Esophagus (tissue), 2 donors: ENCODE measurements around the gene PXDN. TPM values are rescaled to one million over a fixed set of nuclear protein-coding genes. Genes with fewer than 3 reads are reported as not detected.
A peak's percentile ranks its signal among the peaks of the same experiment; 100 is the strongest.

Source experiments
- H3K27ac ChIP-seq, 2 donors: one replicate each; pipeline ENCODE4 v1.5.1; 2013; ENCODE audit warnings: low read depth in 2 of 2, mild to moderate bottlenecking in 2 of 2, inconsistent platforms in 1 of 2, low read length in 1 of 2, moderate library complexity in 1 of 2
- H3K27me3 ChIP-seq, 2 donors: one replicate each; pipeline ENCODE4 v1.6.1; 2013; ENCODE audit warnings: low read length in 2 of 2, control low read depth in 1 of 2, mild to moderate bottlenecking in 1 of 2; ENCODE audit not compliant: insufficient read depth in 2 of 2, control insufficient read depth in 1 of 2
- H3K36me3 ChIP-seq, 2 donors: one replicate each; pipeline ENCODE4 v1.6.1; 2013; ENCODE audit warnings: low read length in 1 of 2; ENCODE audit not compliant: control insufficient read depth in 2 of 2, insufficient read depth in 2 of 2
- H3K4me1 ChIP-seq, 2 donors: one replicate each; pipeline ENCODE4 v1.6.1; 2013; ENCODE audit warnings: low read length in 1 of 2; ENCODE audit not compliant: control insufficient read depth in 2 of 2, insufficient read depth in 2 of 2
- H3K4me3 ChIP-seq, 2 donors: one replicate each; pipeline ENCODE4 v1.5.1; 2013; ENCODE audit warnings: low read length in 2 of 2, mild to moderate bottlenecking in 2 of 2, low read depth in 1 of 2, moderate library complexity in 1 of 2
- H3K9me3 ChIP-seq, 2 donors: one replicate each; pipeline ENCODE4 v1.6.1; 2013; ENCODE audit warnings: mild to moderate bottlenecking in 2 of 2, low read depth in 1 of 2, low read length in 1 of 2, moderate library complexity in 1 of 2; ENCODE audit not compliant: control insufficient read depth in 2 of 2, insufficient read depth in 1 of 2
- WGBS, 2 donors: extraction: QIAGEN DNeasy Blood & Tissue Kit; methylation state at CpG; one replicate each; pipeline ENCODE4 v1.1.7; 2013; 5-methylcytosine and 5-hydroxymethylcytosine counted together
- polyA plus RNA-seq, 2 donors: library from polyadenylated mRNA; stranded (reverse); fragments of 200-250 nt; gene quantifications; one replicate each; pipeline ENCODE4 v1.2.3, GENCODE V29; 2013
- donor health status: healthy with polysubstance abuse.
- donor health status: Bipolar disorder and iron deficiency.

The PXDN gene
- 1 to 10 TPM; 1.1 to 1.9 TPM for polyA plus RNA-seq

DNA sequence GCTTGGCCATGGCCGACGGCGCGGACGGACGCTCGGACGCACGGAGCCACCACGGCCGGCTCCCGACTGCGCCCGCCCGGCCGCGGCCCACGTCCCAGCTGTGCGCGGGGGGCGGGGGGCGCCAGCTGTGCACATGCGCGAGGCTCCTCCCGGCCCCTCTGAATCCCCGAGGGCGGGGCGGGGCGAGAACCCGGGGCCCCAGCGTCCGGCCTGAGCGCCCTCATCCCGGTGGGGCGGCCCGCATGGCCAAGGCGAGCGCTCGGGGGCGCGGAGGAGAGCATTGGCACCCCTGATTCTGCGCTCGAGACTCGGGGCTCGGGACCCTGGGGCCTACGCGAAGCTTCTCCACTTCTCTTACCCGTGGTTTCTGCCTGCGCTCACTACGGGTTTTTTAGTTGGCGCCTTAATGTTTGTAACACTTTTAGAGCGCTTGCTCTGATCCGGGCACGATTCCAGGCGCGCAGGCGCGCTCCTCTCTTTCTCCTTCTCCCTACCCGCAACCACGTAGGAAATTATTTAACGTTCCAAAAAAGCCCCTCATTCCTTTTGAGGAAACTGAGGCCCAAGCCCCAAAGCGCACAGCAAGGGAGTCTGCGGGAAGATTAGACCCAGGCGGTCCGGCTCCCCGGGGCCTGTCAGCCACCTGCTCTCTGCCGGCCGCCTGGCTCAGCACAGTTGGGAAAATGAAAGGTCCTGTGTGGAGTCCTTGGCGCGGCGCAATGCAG is at the start of gene PXDN:
TSS of gene PXDN (minus strand) at position 70 of the 725 bp plus-strand sequence. CDS start at position 10, 60 bp downstream.
- no peaks in the 10 kb centered on the region for H3K36me3 ChIP-seq
- H3K9me3 ChIP-seq, result peaks cover 0 to 4% of the 10 kb centered on the region in 2 donors
- WGBS, 2 donors, result 3 to 7% methylated on average over 52 to 71 of the region's 71 CpGs
- H3K27me3 ChIP-seq, result no peaks in the 10 kb centered on the region
- peak within 1 kb of the TSS; percentile 41 for H3K4me3 ChIP-seq
- H3K4me1 ChIP-seq, result peaks cover 0 to 2% of the 10 kb centered on the region in 2 donors
- peak within 1 kb of the TSS; percentile 82 to 88 for H3K27ac ChIP-seq

DNA sequence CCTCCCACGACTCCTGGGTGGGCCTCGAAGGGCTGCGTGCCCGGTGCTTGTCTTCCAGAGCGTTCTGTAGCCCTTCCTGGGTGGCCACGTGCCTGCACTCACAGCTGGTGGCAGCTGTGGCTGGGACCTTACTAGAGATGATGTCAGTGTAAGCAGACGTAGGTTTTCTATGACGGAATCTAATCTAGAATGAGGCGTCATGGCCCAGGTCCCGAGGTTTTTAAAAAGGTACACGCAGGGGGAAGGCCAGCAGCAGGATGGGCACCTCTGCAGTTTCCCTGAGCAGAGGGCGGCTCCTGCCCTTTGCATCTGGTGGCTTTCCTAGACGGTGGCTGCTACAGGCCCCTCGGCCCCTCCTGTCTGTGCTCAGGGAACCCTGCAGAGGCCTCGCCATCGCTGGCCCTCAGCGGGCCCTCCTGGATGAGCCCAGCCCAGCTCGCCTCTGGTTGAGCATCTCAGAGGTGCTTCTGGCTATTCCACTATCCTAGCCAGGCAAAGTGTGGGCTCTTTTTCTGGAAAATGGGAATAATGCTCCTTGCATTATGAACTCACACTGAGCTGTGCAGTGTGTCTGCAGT is 49.6 kb upstream of the PXDN start:
- no peaks in the 10 kb centered on the region for H3K4me1 ChIP-seq
- 74 to 83% methylated on average over 18 of the region's 18 CpGs for WGBS, 2 donors

GRCh38 chr2:1793001-1793867 is 48.9 kb upstream of the PXDN start:
- 85 to 88% methylated on average over 23 of the region's 23 CpGs for WGBS, 2 donors
- Histone ChIP-seq H3K9me3 (no peaks in the 10 kb centered on the region), H3K4me1 (no peaks in the 10 kb centered on the region), H3K4me3 (no peak overlapping the region), H3K36me3 (no peaks in the 10 kb centered on the region), H3K27ac (no peak overlapping the region), H3K27me3 (no peaks in the 10 kb centered on the region)

More for the DNA sequence above, 49.6 kb upstream of the PXDN start:
- H3K27ac ChIP-seq, result no peak overlapping the region
- H3K4me3 ChIP-seq, result no peak overlapping the region
- no peaks in the 10 kb centered on the region for H3K27me3 ChIP-seq
- no peaks in the 10 kb centered on the region for H3K36me3 ChIP-seq
- no peaks in the 10 kb centered on the region for H3K9me3 ChIP-seq

GRCh38 chr2:1791685-1792435 is 47.5 kb upstream of the PXDN start:
- no peak overlapping the region for H3K4me3 ChIP-seq
- no peak overlapping the region for H3K27ac ChIP-seq
- no peaks in the 10 kb centered on the region for H3K36me3 ChIP-seq
- 51 to 56% methylated on average over 16 of the region's 16 CpGs for WGBS, 2 donors
- H3K27me3 ChIP-seq, result no peaks in the 10 kb centered on the region
- no peaks in the 10 kb centered on the region for H3K9me3 ChIP-seq
- H3K4me1 ChIP-seq, result no peaks in the 10 kb centered on the region

DNA sequence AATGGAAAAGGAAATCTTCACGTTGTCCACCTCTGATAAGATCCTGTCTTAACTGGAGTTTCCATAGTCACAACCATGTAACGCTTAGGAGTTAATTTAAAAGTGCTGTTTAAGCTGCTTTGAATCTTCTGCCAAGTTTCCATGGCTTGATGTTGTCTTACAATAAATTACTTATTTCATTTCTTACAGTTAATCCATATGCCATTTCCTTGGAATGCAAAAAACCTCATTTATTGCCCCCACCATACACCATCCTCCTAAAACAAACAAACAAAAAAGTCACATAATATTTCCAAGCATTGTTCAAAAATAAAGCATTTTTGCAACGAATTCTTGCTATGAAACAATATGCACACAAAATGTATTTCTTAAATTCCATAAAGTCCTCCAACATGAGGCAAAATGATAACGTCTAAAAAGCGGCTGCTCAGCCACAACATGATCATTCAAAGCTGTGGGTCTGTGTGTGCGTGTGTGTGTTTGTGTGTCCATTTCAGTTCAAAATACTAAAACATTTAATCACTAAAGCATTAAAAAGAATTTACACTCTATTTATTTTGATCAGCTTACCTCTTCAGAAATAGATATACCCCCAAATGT is 46.8 kb upstream of the PXDN start:
- Histone ChIP-seq H3K4me1 (no peaks in the 10 kb centered on the region), H3K9me3 (no peaks in the 10 kb centered on the region), H3K27ac (no peak overlapping the region), H3K4me3 (no peak overlapping the region), H3K27me3 (no peaks in the 10 kb centered on the region), H3K36me3 (no peaks in the 10 kb centered on the region)
- WGBS, 2 donors, result 51 to 56% methylated on average over 6 of the region's 6 CpGs

DNA sequence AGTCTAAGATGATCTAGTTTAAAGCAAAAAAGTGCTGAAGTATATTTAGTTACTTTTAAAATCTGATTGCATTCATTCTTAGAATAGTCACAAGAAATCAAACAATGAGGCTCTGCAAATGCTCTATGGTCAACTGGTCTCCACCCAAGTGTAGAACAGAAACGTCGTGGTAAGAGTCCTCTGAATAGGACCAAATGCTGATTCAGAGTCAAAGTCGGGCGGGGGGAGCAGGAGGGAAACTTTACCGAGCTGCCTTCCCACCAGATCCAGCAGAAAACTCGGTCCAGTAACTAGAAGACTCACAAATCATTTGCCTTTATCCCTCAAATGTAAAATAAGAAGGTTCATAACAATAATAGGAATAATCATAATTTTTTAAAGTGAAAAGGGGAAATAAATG is 46.2 kb upstream of the PXDN start:
- H3K27me3 ChIP-seq, result no peaks in the 10 kb centered on the region
- no peaks in the 10 kb centered on the region for H3K9me3 ChIP-seq
- H3K4me1 ChIP-seq, result no peaks in the 10 kb centered on the region
- 53 to 55% methylated on average over 6 of the region's 6 CpGs for WGBS, 2 donors
- H3K27ac ChIP-seq, result no peak overlapping the region
- H3K4me3 ChIP-seq, result no peak overlapping the region
- H3K36me3 ChIP-seq, result no peaks in the 10 kb centered on the region

GRCh38 chr2:1789610-1790009 is 45.3 kb upstream of the PXDN start:
- no peak overlapping the region for H3K27ac ChIP-seq
- WGBS, 2 donors, result 92 to 94% methylated on average over 11 of the region's 11 CpGs
- no peaks in the 10 kb centered on the region for H3K36me3 ChIP-seq

GRCh38 chr2:1788478-1788959 is 44.2 kb upstream of the PXDN start:
- no peaks in the 10 kb centered on the region for H3K9me3 ChIP-seq
- 89 to 92% methylated on average over 18 of the region's 18 CpGs for WGBS, 2 donors
- H3K4me1 ChIP-seq, result no peaks in the 10 kb centered on the region
- no peak overlapping the region for H3K27ac ChIP-seq
- no peak overlapping the region for H3K4me3 ChIP-seq
- no peaks in the 10 kb centered on the region for H3K27me3 ChIP-seq
- no peaks in the 10 kb centered on the region for H3K36me3 ChIP-seq

More at GRCh38 chr2:1789610-1790009, 45.3 kb upstream of the PXDN start:
- no peaks in the 10 kb centered on the region for H3K27me3 ChIP-seq
- no peak overlapping the region for H3K4me3 ChIP-seq
- no peaks in the 10 kb centered on the region for H3K9me3 ChIP-seq
- H3K4me1 ChIP-seq, result no peaks in the 10 kb centered on the region
